GM19324 (cell line): ENCODE data around the gene NLRC5.

Experiments
- ATAC-seq: cut with Tn5 transposase; IDR thresholded peaks from one replicate; pipeline ENCODE4 v1.9.1; 2021; ENCODE audit warnings: mild to moderate bottlenecking, moderate library complexity; ENCODE audit not compliant: unreplicated experiment, low FRiP score

NLRC5 gene

GRCh38 chr16:57115168-57115513, 125.8 kb downstream of the NLRC5 start:
- no peak for ATAC-seq

- ATAC-seq, result no peak
Measured at GRCh38 chr16:57115514-57116182, 126.3 kb downstream of the NLRC5 start.

GRCh38 chr16:57118461-57119084, 129.2 kb downstream of the NLRC5 start:
- ATAC-seq, result no peak

DNA sequence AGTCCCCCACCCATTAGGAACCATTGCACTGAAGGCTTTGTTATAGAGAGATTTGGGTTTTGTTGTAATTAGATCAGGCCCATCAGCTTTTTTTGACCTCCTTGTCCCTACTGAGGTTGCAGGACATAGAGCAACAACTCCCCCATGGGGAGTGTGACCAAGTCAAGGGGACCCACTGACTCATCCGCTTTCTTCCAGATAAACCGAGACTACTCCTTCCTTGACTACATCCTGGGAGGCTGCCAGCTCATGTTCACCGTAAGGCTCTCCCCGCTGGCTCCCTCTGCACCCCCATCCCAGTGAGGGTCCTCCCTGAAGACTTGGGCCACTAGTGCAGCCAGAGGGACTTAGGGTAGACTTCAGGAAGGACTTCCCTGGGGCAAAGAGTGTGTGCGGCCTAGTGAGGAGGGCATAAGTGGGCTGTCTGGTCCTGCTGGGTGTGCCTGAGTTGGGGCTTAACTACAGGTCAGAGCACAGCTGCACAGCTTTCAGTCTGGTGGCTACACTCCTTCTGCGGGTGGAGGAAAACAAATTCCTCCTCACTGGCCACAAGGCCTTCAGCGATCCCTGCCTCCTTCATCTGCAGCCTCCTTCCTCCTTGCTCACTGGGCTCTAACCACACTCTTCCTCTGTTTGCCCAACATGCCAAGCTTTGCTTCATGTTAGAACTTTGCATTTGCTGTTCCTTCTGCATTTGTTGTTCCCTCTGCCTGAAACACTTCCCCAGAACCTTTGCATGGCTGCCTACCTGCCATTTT, 134.0 kb downstream of the NLRC5 start:
- ATAC-seq, result no peak

DNA sequence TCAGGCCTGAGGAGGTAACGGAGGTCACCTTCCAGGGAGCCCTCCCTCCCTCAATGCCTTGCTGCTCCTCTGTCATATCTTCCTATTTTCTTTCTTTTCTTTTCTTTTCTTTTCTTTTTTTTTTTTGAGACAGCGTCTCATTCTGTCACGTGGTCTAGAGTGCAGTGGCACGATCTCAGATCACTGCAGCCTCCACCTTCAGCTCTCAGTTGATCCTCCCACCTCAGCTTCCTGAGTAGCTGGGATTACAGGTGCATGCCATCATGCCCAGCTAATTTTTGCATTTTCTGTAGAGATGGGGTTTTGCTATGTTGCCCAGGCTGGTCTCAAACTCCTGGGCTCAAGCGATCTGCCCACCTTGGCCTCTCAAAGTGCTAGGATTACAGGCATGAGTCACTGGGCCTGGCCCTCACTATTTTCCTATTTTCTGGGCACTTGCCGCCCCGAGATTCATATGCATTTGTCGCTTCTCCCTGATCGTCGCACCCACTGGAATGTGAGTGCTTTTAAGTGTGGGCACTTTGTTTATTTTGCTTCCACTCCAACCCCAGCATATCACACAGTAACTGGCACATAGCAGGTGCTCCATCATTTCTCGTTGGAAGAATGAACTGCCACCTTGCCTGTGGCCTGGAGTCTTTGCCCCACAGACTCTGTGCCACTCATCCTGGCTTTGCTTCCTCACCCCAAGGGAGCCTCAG, 134.8 kb downstream of the NLRC5 start:
- no peak for ATAC-seq

DNA sequence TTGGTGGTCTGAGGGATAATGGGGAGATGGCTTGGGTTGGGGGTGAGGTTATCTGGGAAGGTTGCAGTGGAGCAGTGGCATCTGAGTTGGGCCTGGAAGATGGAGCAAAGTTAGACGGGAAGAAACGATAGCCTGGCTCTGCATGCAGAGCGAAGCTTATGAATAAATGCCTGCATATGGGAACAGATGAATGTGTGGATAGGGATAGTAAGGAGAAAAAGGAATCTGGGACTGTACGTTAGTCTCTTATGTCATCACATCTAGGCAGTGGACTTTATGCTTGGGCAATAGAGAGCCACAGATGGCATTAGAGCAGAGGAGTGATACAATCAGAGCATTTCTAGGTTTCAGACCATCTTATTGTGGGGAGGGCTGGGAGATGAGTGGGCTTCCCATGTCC, 136.0 kb downstream of the NLRC5 start:
- ATAC-seq, result no peak

- ATAC-seq, result no peak
Measured at GRCh38 chr16:57125969-57126368, 136.6 kb downstream of the NLRC5 start.

DNA sequence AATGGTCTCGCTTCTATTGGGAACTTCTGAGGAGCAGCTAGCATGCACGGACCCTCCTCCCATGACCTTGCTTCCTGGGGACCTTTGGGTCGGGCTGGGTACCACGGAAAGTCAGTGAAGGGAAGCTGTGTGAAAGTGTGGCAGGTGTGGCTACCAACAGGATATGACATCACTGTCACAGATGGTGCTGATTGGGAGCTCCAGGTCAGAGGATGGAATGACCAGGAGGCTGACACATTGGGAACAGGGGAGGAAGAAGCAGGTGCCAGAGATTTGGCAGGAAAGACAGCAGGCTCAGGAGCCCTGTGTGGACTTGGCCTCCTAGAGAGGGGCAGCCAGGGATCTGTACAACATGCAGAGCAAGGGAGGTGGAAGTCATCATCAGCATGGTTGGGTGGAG, 137.1 kb downstream of the NLRC5 start:
- no peak for ATAC-seq

- no peak for ATAC-seq
Measured at GRCh38 chr16:57127037-57127763, 137.8 kb downstream of the NLRC5 start.

GRCh38 chr16:57127836-57128235, 138.5 kb downstream of the NLRC5 start:
- no peak for ATAC-seq

DNA sequence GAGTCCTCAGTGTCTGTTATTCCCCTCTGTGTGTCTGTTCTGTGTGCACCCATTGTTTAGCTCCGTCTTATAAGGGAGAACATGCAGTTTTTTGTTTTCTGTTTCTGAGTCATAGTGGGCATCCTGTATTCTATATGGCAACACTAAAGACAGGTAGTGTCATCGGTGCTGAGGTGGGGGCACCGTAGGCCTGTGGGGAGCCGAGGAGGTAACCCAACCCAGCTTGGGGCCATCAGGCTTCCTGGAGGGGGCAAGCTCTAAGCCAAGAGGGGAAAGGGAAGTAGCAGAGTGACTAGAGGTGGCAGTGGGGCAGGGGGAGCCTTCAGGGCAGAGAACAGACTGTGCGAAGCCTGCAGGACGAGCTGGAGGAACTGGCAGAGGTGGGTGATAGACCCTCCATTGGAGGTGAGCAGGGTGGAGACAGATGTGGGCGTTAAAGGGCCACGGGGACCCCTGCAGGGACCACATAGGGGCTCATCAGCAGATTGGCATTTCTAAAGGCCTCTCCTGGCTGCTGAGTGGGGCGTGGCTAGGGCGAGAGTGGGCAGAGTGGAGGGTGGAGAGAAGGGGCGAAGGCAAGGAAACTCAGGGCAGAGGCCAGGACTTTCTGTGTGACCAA, 139.5 kb downstream of the NLRC5 start:
- no peak for ATAC-seq

DNA sequence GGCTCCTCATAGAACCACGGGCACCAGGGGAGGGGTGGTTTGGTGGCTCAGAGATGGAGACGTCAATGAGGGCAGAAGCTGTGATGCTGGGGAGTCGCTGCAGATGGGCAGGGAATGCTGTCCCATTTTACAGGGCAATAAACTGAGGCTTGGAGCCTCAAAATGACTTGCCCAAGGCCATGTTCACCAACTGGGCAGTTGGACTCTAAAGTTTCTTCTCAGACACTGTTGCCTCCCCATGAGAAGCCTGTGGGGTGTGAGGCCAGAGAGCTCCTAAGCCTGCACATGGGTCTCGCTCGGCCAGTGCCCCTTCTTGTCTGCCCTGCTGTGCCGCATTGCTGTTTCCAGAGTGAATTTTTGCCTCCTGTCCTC, 141.6 kb downstream of the NLRC5 start:
- no peak for ATAC-seq

GRCh38 chr16:57131351-57131970, 142.1 kb downstream of the NLRC5 start:
- no peak for ATAC-seq

DNA sequence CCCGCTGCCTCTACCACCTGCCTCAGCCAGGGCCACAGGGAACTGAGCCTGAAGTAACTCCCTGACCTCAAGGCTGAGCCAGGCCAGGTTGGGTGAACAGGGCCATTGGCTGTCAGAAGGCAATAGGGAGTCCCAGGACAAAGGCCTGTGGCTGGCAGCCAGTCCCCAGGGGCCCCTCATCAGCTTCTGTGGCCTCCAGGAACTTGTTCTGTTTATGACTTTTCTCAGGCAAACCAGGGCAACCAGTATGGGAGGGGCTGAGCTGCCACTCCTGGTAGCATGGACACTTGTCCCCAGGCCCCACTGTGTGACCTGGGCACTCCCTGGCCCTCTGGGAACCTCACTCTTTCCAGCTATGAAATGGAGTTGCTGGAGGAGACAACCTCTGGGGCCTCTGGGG, 143.1 kb downstream of the NLRC5 start:
- no peak for ATAC-seq

GRCh38 chr16:57133031-57133430, 143.7 kb downstream of the NLRC5 start:
- no peak for ATAC-seq
